NCI-H82 (cell line): ENCODE measurements around the gene ARHGAP27.

ENCODE experiments used
- DNase-seq: peaks from one replicate; lab custom pipeline; 2025; lab: John Stamatoyannopoulos, UW

Gene ARHGAP27

GRCh38 chr17:45406107-45406506 lies 26.6 kb downstream of the ARHGAP27 start:
- DNase-seq = no peak

GRCh38 chr17:45405250-45406086 lies 27.2 kb downstream of the ARHGAP27 start:
- DNase-seq = peak; percentile 81

GRCh38 chr17:45404870-45405249 lies 27.8 kb downstream of the ARHGAP27 start:
- DNase-seq = no peak

GRCh38 chr17:45403906-45404490 lies 28.7 kb downstream of the ARHGAP27 start:
- DNase-seq = no peak

GRCh38 chr17:45402916-45403315 lies 29.8 kb downstream of the ARHGAP27 start:
- DNase-seq = no peak

GRCh38 chr17:45398800-45399199 lies 33.9 kb downstream of the ARHGAP27 start:
- peak; percentile 21 for DNase-seq

GRCh38 chr17:45397796-45398195 lies 34.9 kb downstream of the ARHGAP27 start:
- no peak for DNase-seq

GRCh38 chr17:45396496-45397205 lies 36.0 kb downstream of the ARHGAP27 start:
- no peak for DNase-seq

GRCh38 chr17:45395569-45396415 lies 36.9 kb downstream of the ARHGAP27 start:
- no peak for DNase-seq

- peak; percentile 85 for DNase-seq
Measured at GRCh38 chr17:45394913-45395568, 37.6 kb downstream of the ARHGAP27 start.

GRCh38 chr17:45394564-45394912 lies 38.1 kb downstream of the ARHGAP27 start:
- DNase-seq = no peak

GRCh38 chr17:45394091-45394490 lies 38.6 kb downstream of the ARHGAP27 start:
- DNase-seq = no peak

GRCh38 chr17:45393411-45393810 lies 39.3 kb downstream of the ARHGAP27 start:
- no peak for DNase-seq

- DNase-seq = no peak
Measured at GRCh38 chr17:45391918-45392317, 40.8 kb downstream of the ARHGAP27 start.

GRCh38 chr17:45391291-45391690 lies 41.4 kb downstream of the ARHGAP27 start:
- DNase-seq = no peak

GRCh38 chr17:45389354-45389753 lies 43.3 kb downstream of the ARHGAP27 start:
- DNase-seq = no peak

- peak; percentile 28 for DNase-seq
Measured at GRCh38 chr17:45388604-45389325, 43.9 kb downstream of the ARHGAP27 start.

GRCh38 chr17:45387739-45388138 lies 44.9 kb downstream of the ARHGAP27 start:
- DNase-seq = no peak

GRCh38 chr17:45386178-45386577 lies 46.5 kb downstream of the ARHGAP27 start:
- DNase-seq = no peak

- peak; percentile 94 for DNase-seq
Measured at GRCh38 chr17:45385331-45385997, 47.2 kb downstream of the ARHGAP27 start.
